K562 (cell line): ENCODE measurements around the gene FBXO10. TPM values are rescaled to one million over a fixed set of nuclear protein-coding genes. Genes with fewer than 3 reads are reported as not detected.

Experiments
- CBFA2T2 ChIP-seq: fragments of 450-650 bp; conservative IDR thresholded peaks from 2 replicates; pipeline ENCODE4 v1.6.1; 2017; ENCODE audit warnings: mild to moderate bottlenecking
- CBX3 ChIP-seq, 2 experiments: IDR thresholded peaks; 1 replicate in 1 of 2; 2 replicates in 1 of 2; pipeline ENCODE4 v1.6.1; 2012; ENCODE audit warnings: inconsistent platforms in 2 of 2, low read length in 2 of 2, borderline replicate concordance in 1 of 2, control low read depth in 1 of 2
- CHD1 ChIP-seq: fragments of 200-600 bp; sonication (generic); IDR thresholded peaks from one replicate; pipeline ENCODE4 v1.6.1; 2012; ENCODE audit warnings: mild to moderate bottlenecking, moderate library complexity, low read length, inconsistent platforms
- COPS2 ChIP-seq: fragments of 450-650 bp; conservative IDR thresholded peaks from 2 replicates; pipeline ENCODE4 v1.6.1; 2016; ENCODE audit warnings: mild to moderate bottlenecking, moderate library complexity
- FUS ChIP-seq: fragments of 200-400 bp; formaldehyde crosslinking; optimal IDR thresholded peaks from 2 replicates; pipeline ENCODE3; 2017; ENCODE audit warnings: low read depth, low read length
- HMG20A ChIP-seq: fragments of 450-650 bp; formaldehyde crosslinking; conservative IDR thresholded peaks from 2 replicates; pipeline ENCODE4 v1.4.0; 2020; ENCODE audit warnings: mild to moderate bottlenecking, mixed read lengths
- KLF10 ChIP-seq: fragments of 250-450 bp; sonication (Bioruptor Pico); IDR thresholded peaks from 2 replicates; pipeline ENCODE4 v1.6.1; 2021; ENCODE audit warnings: matching md5 sums
- PML ChIP-seq: IDR thresholded peaks from 2 replicates; pipeline ENCODE4 v1.6.1; 2012; ENCODE audit warnings: low read length, inconsistent platforms
- POLR3A ChIP-seq: IDR thresholded peaks from 2 replicates; pipeline ENCODE4 v1.6.1; 2011; ENCODE audit warnings: borderline replicate concordance, mild to moderate bottlenecking, moderate library complexity; ENCODE audit not compliant: insufficient read length, insufficient read depth; ENCODE audit errors: extremely low read depth
- RBM25 ChIP-seq: fragments of 200-400 bp; formaldehyde crosslinking; IDR thresholded peaks from 2 replicates; pipeline ENCODE4 v1.6.1; 2018; ENCODE audit warnings: low read length, low read depth, moderate library complexity; ENCODE audit not compliant: severe bottlenecking
- TAF7 ChIP-seq: fragments of 450-650 bp; IDR thresholded peaks from 2 replicates; pipeline ENCODE4 v1.6.1; 2016; ENCODE audit warnings: missing genetic modification characterization, missing compliant biosample characterization
- TCF7L2 ChIP-seq: fragments of 150-350 bp; IDR thresholded peaks from 2 replicates; pipeline ENCODE4 v1.6.1; 2016; ENCODE audit warnings: low read depth, mild to moderate bottlenecking, low read length, moderate library complexity
- ZBTB1 ChIP-seq: sonication (generic); formaldehyde crosslinking; IDR thresholded peaks from 2 replicates; pipeline ENCODE4 v1.8.1; 2023; ENCODE audit warnings: missing genetic modification reagents, low read depth, mild to moderate bottlenecking, borderline replicate concordance
- ZNF143 ChIP-seq: sonication (generic); formaldehyde crosslinking; IDR thresholded peaks from 2 replicates; pipeline ENCODE4 v1.9.0; 2022; ENCODE audit warnings: mild to moderate bottlenecking, missing genetic modification reagents
- ZNF175 ChIP-seq: fragments of 200-800 bp; sonication (Bioruptor generic); IDR thresholded peaks from 2 replicates; pipeline ENCODE4 v1.6.1; 2016; ENCODE audit warnings: low read depth, mild to moderate bottlenecking, missing genetic modification characterization, missing compliant biosample characterization
- ZNF354B ChIP-seq: fragments of 250-450 bp; sonication (Bioruptor Pico); IDR thresholded peaks from 2 replicates; pipeline ENCODE4 v1.4.0; 2020
- ZNF75A ChIP-seq: fragments of 450-650 bp; formaldehyde crosslinking; IDR thresholded peaks from 2 replicates; pipeline ENCODE4 v1.4.0; 2020; ENCODE audit warnings: mild to moderate bottlenecking
- polyA plus RNA-seq, 8 experiments: library from polyadenylated mRNA; depleted of rRNA in 4 of 8; stranded (reverse) in 5 of 8; unstranded in 3 of 8; fragments of >200 nt; fragmentation: Nextera tagmentation in 2 of 8; fragmentation: Illumina TruSeq in 1 of 8; extraction: Ambion mirVana in 2 of 8; extraction: Trizol in 1 of 8; gene quantifications; 2 replicates each; pipeline versions ENCODE4 v1.2.1 to v1.2.3, GENCODE V29; 2011 to 2014; ENCODE audit warnings: inconsistent platforms in 1 of 8, missing spikeins in 1 of 8
- total RNA-seq, 7 experiments: library from RNA; depleted of rRNA in 6 of 7; stranded (reverse); fragments of >200 nt in 6 of 7; fragmentation: Illumina TruSeq in 2 of 7; extraction: Trizol in 2 of 7; gene quantifications; 2 replicates each; pipeline versions ENCODE4 v1.2.1 to v1.2.3, GENCODE V29; 2011 to 2021; ENCODE audit warnings: low replicate concordance in 1 of 7
- TF ChIP-seq, protein P1 (sequence below): fragments of 150-350 bp; IDR thresholded peaks from 2 replicates; pipeline ENCODE4 v1.6.1; 2014; ENCODE audit warnings: low read depth, mild to moderate bottlenecking, low read length, borderline replicate concordance
- TF ChIP-seq, protein P2 (sequence below): fragments of 450-650 bp; conservative IDR thresholded peaks from 2 replicates; pipeline ENCODE4 v1.6.1; 2016; ENCODE audit warnings: missing genetic modification characterization, low read depth, mild to moderate bottlenecking, control low read depth, missing compliant biosample characterization
- TF ChIP-seq, protein P3 (sequence below): sonication (generic); formaldehyde crosslinking; IDR thresholded peaks from 2 replicates; pipeline ENCODE4 v1.8.1; 2022; ENCODE audit warnings: missing genetic modification reagents
- TF ChIP-seq, protein P4 (sequence below): fragments of 450-650 bp; IDR thresholded peaks from 2 replicates; pipeline ENCODE4 v1.6.1; 2016; ENCODE audit warnings: low read depth, mild to moderate bottlenecking, moderate library complexity

The FBXO10 gene
- total and polyA plus RNA-seq, 9 of the 15 experiments (the other 6 are each of a cell fraction or from before 2014, with no cell fraction given), result 0.84 to 9.9 (median 6.0) TPM

DNA sequence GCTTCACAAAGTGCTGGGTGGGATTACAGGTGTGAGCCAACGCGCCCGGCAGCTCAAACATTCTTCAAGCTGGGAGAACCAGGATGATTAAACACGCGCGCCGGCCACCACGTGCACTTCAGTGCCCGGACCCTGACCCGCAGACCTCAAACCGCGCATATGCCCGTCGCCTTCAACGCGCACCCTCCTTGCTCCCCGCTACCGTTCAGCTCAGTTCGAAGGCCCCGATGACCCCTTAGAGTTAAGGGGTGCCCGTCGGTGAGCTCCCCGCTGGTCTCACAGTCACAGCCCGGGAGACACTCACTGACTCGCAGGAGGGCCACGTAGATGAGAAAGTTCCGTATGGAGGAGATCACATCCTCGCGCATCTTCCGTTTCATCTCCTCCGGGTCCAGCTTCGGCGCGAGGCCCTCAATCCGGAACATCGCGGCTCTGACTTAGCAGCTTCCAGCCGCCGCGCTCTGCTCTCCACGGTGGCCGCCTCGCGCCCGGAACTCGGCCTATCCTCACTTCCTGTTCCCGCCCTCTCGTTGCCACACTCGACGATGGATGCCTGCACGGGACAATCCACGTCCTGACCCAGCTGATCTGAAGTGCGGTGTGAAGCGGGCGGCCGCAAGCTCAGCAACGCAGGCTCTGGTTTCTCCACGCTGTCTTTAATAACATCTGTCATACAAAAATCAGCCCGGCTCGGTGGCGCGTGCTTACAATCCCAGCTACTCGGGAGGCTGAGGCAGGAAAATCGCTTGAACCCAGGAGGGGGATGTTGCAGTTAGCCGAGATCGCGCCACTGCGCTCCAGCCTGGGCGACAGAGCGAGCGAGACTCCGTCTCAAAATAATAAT lies 16.1 kb upstream of the FBXO10 start, which contains the start of gene TOMM5 (continued):
- TF ChIP-seq TCF7L2 (no peak), HMG20A (no peak), CBX3 (IDR thresholded peaks at IDR 0.05; ENCODE audit: borderline replicate concordance in 1 of 2, low read length in 2 of 2) (peak in 1 of 2 experiments; percentile 92; a peak in 2 of 3 replicates), TAF7 (0 out of 2 replicates have a peak, but pooled peaks have one; percentile 46), KLF10 (CRISPR knock-in tag) (no peak), CBFA2T2 (no peak), RBM25 (no peak), PML (peak; percentile 88), CHD1 (peak; percentile 35), POLR3A (no peak), ZNF354B (peak; percentile 48; the same call in 1 of the 2 replicates), ZNF75A (no peak), ZNF175 (no peak), FUS (no peak), COPS2 (no peak), ZNF143 (CRISPR knock-in tag) (peak; percentile 25; the same call in 1 of the 2 replicates), ZBTB1 (CRISPR knock-in tag) (peak; percentile 77; the same call in 1 of the 2 replicates)
- TF ChIP-seq, protein P1, sequence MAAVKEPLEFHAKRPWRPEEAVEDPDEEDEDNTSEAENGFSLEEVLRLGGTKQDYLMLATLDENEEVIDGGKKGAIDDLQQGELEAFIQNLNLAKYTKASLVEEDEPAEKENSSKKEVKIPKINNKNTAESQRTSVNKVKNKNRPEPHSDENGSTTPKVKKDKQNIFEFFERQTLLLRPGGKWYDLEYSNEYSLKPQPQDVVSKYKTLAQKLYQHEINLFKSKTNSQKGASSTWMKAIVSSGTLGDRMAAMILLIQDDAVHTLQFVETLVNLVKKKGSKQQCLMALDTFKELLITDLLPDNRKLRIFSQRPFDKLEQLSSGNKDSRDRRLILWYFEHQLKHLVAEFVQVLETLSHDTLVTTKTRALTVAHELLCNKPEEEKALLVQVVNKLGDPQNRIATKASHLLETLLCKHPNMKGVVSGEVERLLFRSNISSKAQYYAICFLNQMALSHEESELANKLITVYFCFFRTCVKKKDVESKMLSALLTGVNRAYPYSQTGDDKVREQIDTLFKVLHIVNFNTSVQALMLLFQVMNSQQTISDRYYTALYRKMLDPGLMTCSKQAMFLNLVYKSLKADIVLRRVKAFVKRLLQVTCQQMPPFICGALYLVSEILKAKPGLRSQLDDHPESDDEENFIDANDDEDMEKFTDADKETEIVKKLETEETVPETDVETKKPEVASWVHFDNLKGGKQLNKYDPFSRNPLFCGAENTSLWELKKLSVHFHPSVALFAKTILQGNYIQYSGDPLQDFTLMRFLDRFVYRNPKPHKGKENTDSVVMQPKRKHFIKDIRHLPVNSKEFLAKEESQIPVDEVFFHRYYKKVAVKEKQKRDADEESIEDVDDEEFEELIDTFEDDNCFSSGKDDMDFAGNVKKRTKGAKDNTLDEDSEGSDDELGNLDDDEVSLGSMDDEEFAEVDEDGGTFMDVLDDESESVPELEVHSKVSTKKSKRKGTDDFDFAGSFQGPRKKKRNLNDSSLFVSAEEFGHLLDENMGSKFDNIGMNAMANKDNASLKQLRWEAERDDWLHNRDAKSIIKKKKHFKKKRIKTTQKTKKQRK, result no peak
- TF ChIP-seq, protein P2, sequence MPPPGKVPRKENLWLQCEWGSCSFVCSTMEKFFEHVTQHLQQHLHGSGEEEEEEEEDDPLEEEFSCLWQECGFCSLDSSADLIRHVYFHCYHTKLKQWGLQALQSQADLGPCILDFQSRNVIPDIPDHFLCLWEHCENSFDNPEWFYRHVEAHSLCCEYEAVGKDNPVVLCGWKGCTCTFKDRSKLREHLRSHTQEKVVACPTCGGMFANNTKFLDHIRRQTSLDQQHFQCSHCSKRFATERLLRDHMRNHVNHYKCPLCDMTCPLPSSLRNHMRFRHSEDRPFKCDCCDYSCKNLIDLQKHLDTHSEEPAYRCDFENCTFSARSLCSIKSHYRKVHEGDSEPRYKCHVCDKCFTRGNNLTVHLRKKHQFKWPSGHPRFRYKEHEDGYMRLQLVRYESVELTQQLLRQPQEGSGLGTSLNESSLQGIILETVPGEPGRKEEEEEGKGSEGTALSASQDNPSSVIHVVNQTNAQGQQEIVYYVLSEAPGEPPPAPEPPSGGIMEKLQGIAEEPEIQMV (tag), result no peak
- TF ChIP-seq, protein P3, sequence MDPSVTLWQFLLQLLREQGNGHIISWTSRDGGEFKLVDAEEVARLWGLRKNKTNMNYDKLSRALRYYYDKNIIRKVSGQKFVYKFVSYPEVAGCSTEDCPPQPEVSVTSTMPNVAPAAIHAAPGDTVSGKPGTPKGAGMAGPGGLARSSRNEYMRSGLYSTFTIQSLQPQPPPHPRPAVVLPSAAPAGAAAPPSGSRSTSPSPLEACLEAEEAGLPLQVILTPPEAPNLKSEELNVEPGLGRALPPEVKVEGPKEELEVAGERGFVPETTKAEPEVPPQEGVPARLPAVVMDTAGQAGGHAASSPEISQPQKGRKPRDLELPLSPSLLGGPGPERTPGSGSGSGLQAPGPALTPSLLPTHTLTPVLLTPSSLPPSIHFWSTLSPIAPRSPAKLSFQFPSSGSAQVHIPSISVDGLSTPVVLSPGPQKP, result no peak
- TF ChIP-seq, protein P4, sequence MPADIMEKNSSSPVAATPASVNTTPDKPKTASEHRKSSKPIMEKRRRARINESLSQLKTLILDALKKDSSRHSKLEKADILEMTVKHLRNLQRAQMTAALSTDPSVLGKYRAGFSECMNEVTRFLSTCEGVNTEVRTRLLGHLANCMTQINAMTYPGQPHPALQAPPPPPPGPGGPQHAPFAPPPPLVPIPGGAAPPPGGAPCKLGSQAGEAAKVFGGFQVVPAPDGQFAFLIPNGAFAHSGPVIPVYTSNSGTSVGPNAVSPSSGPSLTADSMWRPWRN, result no peak; the same call in 1 of the 2 replicates
